ENCODE measurements around the gene GAS5.

Gene GAS5

DNA sequence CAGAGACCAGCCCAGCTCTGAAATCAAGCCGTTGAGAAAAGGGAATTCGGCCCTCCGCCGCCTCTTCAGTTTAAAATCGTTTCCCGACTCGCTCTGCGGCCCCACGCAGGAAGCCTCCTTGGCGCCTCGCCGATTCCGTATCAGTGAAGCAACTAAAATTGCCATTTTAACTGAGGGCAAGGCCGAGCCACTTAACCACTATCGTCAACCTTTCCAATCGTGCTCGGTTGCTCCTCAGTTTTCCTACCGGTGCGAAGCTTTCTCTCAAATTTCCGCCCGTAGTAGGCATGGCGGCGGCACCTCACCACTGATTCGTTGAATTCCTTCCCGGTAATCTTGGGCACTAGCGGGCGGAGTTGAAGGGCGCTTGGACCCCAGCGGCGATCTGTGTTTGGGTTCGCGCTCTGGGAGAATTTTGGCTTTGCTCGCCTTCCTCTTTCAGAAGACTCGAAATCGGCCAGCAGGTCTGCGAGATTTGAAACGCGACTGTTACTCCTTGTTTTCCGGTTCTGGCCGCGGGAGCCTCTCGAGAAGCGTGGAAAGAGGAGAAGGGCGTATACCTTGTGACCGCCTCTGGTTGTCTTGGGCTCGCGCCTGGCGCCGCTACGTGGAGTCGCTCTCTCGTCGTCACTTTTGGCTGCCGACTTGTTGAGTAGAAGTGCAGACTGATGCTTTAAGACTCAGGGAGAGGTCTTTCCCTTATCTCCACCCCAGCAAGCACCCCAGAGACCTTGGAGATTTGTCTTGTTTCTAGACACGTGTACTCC is 43.3 kb downstream of the GAS5 start, which contains the start of the genes CENPL and DARS2:
Gene CENPL (minus strand): TSS at position 569 of the 767 bp plus-strand sequence. CDS start 13,584 bp downstream, outside the sequence.
Gene DARS2 (plus strand): TSS at position 359 of the 767 bp plus-strand sequence. CDS start 557 bp downstream, outside the sequence.
- peak; percentile 60 for DNase-seq (ENCODE audit: low spot score)

DNA sequence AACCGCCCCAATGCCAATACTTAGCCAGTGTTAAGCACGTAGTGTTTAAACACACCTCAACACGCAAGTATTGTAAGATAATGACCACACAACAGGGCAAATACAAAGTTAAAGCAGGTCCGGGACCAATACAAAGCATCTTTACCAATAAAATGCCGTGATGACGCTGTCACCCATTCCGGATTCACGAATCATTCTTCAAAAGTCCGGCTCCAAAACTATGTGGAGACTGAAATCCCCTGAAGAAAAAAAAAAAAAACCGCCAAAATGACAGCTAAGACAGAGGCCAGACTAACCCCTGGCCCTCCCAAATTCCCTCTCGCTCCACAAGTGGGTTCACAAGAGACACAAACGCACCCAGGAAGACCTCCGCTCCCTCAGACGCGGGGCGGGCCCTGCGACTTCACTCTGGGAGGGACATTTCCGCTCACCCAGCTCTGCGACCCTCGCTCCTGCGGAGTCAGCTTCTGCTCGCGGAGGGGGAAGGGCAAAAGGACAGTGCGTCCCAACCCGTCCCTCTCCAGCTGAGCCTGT is 43.9 kb downstream of the GAS5 start:
- no peak for DNase-seq (ENCODE audit: low spot score)

DNA sequence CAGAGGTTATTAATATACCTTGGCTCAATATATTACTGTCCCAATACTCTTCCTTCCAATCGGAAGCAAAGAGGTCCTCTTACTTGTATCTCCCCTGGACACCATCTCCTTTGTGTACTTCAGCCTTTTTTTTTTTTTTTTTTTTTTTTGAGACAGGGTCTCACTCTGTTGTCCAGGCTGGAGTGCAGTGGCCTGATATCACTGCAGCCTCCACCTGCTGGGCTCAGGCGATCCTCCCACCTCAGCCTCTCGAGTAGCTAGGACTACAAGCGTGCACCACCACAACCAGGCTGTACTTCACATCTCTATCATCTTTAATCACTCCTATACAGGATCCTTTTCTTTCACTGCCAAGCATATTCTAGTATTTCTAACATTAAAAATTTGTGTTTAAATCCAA is 46.1 kb downstream of the GAS5 start:
- no peak for DNase-seq (ENCODE audit: low spot score)

DNA sequence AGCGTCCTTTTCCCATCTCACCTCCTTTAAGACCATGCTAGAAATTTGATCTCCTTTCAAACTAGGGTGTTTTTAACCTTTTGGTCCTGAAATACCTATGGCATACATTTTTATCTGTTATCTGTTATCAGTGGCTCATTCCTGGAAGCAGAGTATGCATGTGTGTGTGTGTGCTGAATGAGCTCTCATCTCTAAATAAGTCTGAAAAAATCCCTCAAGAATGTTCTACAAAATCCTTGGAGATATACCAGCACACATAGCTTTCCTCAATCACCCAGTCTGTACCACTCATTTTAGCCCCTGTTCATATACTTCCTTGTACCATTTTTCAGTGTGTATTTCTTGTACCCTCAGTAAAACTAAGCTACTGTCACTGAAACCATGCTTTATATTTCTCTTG is 49.3 kb downstream of the GAS5 start:
- no peak for DNase-seq (ENCODE audit: low spot score)

Data from HuH-7.5 (cell line).